Measurements from ENCODE around the gene GPC6.

GPC6 gene

GRCh38 chr13:93230261-93230855, 3.8 kb downstream of the GPC6 start:
- no peak for DNase-seq (ENCODE audit: low spot score)

- no peak for DNase-seq (ENCODE audit: low spot score)
These were observed 5.3 kb downstream of the GPC6 start for GRCh38 chr13:93231867-93232266.

GRCh38 chr13:93233997-93234416, 7.4 kb downstream of the GPC6 start:
- no peak for DNase-seq (ENCODE audit: low spot score)

GRCh38 chr13:93234459-93234858, 7.9 kb downstream of the GPC6 start:
- no peak for DNase-seq (ENCODE audit: low spot score)

- DNase-seq (ENCODE audit: low spot score): no peak
These were observed 8.8 kb downstream of the GPC6 start for GRCh38 chr13:93235258-93236015.

- no peak for DNase-seq (ENCODE audit: low spot score)
These were observed 12.1 kb downstream of the GPC6 start for GRCh38 chr13:93238711-93239110.

- DNase-seq (ENCODE audit: low spot score): no peak
These were observed 16.9 kb downstream of the GPC6 start for GRCh38 chr13:93243375-93244063.

GRCh38 chr13:93244141-93244917, 17.7 kb downstream of the GPC6 start:
- no peak for DNase-seq (ENCODE audit: low spot score)

- no peak for DNase-seq (ENCODE audit: low spot score)
These were observed 18.3 kb downstream of the GPC6 start for GRCh38 chr13:93244918-93245280.

- DNase-seq (ENCODE audit: low spot score): no peak
These were observed 19.5 kb downstream of the GPC6 start for GRCh38 chr13:93246069-93246468.

- DNase-seq (ENCODE audit: low spot score): no peak
These were observed 22.0 kb downstream of the GPC6 start for GRCh38 chr13:93248627-93249047.

- DNase-seq (ENCODE audit: low spot score): peak; percentile 72
These were observed 23.0 kb downstream of the GPC6 start for GRCh38 chr13:93249364-93250306.

GRCh38 chr13:93254775-93255174, 28.2 kb downstream of the GPC6 start:
- no peak for DNase-seq (ENCODE audit: low spot score)

GRCh38 chr13:93256998-93257397, 30.4 kb downstream of the GPC6 start:
- no peak for DNase-seq (ENCODE audit: low spot score)

- DNase-seq (ENCODE audit: low spot score): no peak
These were observed 33.0 kb downstream of the GPC6 start for GRCh38 chr13:93259527-93260080.

- DNase-seq (ENCODE audit: low spot score): no peak
These were observed 34.0 kb downstream of the GPC6 start for GRCh38 chr13:93260591-93260990.

- DNase-seq (ENCODE audit: low spot score): peak; percentile 19
These were observed 36.2 kb downstream of the GPC6 start for GRCh38 chr13:93262729-93263345.

GRCh38 chr13:93264876-93265275, 38.3 kb downstream of the GPC6 start:
- DNase-seq (ENCODE audit: low spot score): no peak

- no peak for DNase-seq (ENCODE audit: low spot score)
These were observed 39.2 kb downstream of the GPC6 start for GRCh38 chr13:93265800-93266199.

- no peak for DNase-seq (ENCODE audit: low spot score)
These were observed 40.1 kb downstream of the GPC6 start for GRCh38 chr13:93266681-93267080.

All from RKO (cell line).